HG02623 (cell line): ENCODE data around the gene FGFBP3.

Experiments
- ATAC-seq: cut with Tn5 transposase; IDR thresholded peaks from one replicate; pipeline ENCODE4 v1.9.1; 2021; ENCODE audit warnings: moderate library complexity; ENCODE audit not compliant: unreplicated experiment

FGFBP3 gene

DNA sequence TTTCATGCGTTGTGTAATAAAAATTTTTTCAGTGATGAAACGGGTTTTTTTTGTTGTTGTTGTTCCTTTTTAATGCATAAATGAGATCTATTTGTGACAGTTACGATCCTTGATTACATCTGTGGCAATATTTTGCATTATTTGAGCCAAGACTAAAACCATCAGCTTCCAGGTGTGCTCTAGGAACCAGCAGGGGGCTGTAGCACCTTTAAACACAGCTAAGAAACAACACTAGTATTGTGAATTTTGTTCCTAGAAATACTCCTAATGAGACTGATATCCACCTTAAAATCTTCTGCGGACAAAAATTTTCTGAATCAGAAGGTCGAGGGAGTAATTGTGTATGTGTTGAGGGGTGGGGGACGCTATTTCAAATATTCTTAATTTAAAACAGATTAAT is 52.6 kb downstream of the FGFBP3 start:
- ATAC-seq: no peak
